SKM-1 treated with dmso at 0.1 percent for 144 hours (cell line): ENCODE measurements around the gene NHERF1.

Experiments used
- DNase-seq: peaks from one replicate; lab custom pipeline; 2025; ENCODE audit not compliant: unreplicated experiment; lab: John Stamatoyannopoulos, UW

The NHERF1 gene

DNA sequence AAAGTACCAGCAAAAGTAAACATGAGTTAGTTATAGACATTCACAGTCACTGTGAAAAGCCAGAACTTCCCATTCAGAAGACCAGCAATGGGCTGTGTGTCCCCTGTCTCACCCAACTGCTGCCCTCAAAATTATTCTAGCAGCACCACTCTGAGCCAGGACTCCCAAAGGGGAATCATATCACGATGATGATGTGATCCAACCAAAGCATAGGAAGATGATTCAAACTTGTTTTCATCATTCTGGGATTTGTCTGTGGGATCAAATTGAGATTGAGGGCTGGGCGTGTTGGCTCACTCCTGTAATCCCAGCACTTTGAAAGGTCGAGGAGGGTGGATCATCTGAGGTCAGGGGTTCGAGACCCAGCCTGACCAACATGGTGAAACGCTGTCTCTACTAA is 34.1 kb downstream of the NHERF1 start:
- DNase-seq, result no peak

DNA sequence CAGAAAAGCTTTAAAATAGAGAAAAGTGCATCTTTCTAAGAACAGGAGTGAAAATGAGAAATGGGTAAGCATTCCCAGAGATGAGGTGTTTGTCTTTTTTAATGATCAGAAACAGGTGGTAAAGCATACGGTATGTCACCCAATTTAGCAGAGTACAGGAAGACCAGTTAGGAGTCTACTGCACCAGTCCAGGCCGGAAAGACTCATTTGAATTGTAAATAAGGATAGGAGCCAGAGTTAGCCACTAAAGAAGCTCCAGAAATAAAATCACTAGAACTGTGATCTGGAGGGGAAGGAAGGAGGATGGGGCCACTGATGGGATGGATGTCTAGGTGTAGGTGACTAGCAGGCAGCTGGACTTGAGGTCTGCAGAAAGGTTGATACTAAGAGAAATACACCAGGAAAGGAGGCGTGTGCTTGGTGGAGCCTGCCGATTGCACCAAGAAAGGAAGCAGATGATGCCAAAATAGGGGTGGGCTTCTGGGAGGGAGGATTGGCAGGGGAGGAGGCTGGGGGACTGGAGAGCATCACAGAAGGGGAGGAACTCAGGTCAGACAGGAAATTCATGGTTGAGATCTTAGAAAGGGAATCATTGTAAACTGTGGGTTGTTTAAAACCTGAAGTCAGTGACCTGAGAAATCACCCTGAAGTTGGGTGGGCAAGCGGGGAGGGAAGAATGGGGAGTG is 35.8 kb downstream of the NHERF1 start:
- DNase-seq, result no peak

DNA sequence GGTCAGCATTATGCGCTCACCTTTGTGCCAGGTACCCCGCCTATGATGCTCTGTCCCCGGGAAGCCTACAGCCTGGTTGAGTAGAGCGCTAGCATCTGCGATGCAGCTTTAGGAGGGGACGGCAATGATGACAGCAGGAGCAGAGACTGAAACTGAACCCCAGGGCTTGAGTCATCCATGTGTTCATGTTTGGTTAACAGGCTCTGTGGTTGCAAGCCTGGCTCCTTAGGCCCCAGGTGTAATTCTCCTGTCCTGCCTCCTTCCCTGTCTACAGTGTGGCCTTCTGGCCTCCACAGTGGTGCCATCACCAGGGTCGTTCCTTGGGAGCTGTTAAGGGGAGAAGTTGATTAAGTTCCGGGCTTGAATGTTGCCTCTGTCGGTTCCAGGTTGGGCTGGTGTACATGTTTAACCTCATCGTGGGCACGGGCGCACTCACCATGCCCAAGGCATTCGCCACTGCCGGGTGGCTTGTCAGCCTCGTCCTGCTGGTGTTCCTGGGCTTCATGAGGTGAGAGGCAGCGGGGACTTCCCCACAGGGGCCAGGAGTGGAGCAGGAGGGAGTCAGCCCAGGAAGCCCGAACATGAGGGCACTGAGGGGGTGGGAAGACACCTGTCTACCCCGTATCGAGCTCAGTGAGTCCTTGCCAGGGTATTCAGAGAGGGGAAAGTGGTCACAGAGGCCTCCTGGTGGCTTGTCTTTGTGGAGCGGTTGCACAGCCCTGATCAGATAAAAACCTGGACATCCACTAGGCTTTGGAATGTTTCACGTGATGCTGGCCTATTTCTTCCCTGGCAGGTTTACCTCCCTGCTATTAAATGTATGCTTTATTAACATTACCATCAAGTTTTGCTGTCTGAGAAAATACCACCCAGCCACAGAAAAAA is 36.9 kb downstream of the NHERF1 start:
- no peak for DNase-seq

DNA sequence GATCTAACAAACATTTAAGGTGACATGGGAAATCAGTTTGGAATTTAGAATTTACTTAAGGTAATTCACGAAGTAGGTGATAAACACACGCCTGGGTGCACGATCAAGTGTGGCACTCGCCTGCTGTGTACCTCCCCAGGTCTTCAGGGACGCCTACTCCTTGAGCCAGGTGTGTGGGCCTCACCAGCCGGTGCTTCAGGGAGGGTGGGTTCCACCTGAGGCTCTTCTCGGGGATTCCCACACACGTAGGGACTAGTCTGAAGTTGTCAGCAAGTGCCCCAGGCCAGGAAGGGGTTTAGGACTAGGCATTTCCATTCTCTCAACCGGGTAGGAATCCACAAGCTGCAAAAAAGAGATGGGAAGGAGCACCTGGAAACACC is 37.5 kb downstream of the NHERF1 start:
- no peak for DNase-seq

DNA sequence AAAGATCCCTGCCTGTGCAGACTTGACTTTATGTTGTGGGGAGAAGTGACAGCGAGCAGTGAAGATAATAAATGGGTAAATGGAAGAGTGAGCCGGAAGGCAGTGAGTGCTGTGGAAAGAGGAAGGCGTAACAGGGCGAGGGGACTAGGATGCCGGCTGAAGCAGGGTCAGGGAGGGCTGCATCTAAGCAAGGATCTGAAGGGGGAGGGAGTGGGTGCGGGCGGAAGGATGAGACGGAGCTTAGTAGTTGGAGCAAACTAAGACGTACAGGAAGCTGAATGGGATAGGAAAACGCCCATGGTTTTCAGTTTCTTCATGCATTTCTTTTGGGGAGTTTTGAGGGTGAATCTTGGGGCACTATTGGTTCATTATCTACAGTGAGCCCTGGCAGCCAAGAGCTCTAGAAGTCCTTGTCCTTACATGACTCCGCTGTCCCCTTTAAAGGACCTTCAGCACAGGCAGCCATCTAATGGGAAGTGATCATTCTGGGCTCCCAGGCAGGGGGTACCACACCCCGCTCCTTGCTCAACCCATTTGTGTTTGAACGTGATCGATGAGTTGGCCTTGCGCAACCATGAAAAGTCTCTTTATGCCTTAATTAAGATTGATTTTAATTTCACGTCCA is 38.1 kb downstream of the NHERF1 start:
- DNase-seq, result no peak

DNA sequence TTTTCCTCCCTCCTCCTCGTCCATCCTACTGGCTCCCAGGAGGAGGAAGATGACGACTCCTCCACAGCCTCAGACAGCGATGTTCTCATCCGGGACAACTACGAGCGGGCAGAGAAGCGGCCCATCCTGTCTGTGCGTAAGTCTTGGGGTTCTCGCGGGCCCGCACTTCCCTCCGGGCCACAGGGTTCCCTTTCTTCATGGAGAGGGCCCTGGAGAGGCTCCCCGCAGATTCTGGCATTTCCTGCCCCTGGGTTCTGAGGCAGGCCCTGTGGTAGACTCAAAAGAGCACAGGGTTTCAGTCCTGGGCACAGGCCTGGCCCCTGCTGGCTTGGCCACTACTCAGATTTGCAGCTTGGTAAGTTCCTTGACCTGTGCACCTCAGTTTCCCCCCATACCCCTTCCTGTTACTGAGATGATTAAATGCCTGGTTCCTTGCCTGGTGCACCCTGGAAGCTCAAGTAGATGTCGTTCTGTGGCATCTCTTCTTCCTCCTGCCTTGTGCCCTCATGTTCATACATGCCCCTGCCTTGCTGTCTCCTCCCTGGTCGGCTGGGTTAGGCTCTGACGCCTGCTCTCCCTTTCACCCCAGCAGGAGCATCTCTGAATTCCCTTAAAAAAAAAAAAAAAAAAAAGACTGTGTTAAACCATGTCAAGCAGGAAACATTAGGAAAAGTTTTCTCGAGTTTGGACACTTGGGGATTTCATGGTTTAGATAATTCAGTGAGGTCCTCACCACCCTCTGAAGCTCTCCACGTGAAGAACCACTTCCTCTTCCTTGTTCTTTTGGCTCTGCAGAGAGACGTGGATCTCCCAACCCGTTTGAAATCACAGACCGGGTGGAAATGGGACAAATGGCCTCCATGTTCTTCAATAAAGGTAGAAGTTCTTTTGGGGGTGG is 42.0 kb downstream of the NHERF1 start:
- DNase-seq, result peak; percentile 20

DNA sequence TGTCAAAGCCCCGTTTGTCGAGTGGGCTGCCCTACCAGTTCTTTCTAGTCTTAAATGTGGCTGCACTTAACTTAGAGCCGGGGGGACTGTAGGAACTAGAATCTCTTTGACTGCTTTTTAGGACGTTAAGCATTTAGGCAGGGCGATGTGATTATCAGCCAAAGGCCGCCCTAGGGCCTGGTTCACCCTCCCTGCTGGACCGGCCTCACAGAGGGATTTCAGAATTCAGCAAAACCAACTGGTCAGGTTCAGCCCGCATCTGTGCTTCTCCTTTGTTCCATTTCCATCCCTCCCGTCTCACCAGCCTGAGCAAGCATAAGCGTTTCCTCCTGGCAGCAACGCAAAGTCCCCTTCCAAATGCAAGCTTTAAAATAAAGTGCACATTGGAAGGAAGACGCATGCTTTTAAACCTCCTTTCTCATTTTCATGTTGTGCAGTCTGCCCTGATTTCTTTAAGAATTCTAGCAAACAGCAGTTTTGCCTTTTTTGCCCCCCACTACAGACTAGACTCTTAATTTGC is 44.2 kb downstream of the NHERF1 start:
- no peak for DNase-seq

DNA sequence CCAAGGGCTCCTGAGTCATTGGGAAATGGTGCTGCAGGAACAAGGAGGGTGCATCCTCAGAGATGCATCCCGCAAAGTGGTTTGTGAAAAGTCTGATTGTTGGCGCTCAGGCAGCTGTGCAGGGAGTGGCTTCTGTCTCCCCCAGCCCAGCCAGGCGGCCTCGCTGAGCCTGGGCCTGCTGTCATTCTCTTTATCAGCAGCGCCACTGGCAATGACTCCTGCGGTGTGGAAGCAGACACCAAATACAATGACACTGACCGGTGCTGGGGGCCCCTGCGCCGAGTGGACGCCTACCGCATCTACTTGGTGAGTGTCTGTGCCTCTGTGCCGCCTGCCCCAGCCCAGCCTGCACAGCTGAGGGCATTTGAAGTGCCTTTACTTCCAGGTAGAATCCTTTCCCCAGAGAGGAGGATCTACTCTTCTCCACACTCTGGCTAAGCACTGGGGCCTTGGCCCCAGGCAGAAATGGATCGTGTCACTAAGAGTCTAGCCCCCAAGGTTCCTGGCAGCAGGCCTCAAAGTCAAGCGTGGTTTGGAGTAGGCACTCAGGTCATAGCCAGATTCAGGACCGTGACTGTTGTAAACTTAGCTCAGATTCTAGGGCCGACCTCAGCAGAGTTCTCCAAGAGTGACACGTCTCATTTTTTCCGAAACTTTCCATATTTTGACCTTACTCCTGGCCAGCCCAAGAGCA is 47.0 kb downstream of the NHERF1 start:
- DNase-seq, result no peak

DNA sequence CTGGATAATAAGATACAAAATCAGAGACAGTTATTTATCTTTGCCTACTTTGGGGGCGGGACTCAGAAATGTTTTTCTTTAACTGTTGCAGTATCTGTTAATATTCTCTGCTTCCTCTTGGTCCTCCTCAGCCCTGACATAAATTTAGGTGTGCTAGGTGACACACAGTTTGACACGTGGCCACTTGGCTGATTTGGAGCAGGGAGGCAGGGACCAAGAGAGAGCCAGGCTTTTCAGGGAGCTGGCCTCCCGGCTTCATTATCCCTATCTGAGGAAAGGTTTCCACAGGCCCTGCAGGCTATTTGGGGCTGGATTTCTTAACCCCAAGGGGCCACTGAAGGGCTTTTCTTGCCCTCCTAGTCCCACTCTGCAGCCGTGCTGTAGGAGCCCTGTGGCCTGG is 47.8 kb downstream of the NHERF1 start:
- no peak for DNase-seq

DNA sequence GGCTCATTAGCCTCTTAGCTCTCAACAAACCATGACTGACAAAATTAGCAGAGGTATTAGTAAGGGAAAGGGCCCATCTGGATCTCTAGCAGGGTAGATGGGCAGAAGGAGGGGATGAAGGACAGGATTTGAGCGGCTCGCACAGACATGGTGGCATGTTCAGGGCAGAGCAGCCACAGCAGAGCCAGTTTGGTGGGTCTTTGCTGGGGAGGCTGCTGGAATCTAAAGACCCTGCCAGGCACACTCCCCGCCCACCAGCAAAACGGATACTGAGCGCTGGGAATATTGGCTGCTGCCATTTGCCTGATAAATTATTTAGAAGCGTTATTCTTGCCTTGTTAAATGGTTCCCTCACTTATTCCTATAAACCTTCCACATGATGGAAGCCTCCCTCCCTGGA is 48.4 kb downstream of the NHERF1 start:
- DNase-seq, result no peak

DNA sequence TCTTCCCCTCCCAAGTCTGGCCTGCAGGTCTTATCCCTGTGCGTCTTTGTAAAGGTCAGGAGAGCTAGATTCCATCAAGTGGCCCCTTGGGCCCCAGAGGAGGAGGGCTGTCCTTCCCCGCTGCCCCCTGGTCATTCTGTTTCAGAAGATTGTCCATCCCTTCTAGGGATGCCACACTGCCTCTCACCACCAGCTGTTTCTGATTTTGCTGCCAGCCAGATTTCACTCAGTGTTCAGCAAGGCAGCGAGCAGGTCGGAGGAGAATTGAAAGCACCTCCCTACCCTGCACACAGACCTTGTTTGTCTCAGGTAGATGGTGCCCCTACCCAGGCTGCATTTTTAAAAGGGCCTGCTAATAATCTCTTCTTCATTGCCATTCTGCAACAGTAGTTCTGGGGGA is 49.4 kb downstream of the NHERF1 start:
- DNase-seq, result no peak

DNA sequence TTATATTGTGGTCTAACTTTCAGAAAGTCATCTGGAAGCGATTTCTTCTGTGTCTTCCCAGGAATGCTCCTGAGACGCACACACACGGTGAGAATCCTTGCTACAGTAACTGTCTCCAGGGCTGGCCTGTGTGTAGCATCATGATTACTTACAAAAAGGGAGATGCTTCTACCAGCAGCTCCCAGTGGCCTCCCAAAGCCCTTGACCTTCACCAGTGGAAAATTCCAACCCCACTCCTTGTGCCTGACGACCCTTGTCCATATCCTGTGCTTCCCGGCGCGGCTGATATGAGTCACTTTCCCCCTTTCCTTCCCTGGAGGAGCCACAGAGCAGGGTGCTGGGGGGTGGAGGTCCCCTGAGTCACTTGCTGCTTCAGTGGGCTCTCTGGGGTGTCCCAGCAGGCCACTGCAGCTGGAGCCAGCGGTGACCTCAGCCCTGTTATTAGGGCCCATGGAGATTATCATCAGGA is 49.8 kb downstream of the NHERF1 start:
- no peak for DNase-seq

DNA sequence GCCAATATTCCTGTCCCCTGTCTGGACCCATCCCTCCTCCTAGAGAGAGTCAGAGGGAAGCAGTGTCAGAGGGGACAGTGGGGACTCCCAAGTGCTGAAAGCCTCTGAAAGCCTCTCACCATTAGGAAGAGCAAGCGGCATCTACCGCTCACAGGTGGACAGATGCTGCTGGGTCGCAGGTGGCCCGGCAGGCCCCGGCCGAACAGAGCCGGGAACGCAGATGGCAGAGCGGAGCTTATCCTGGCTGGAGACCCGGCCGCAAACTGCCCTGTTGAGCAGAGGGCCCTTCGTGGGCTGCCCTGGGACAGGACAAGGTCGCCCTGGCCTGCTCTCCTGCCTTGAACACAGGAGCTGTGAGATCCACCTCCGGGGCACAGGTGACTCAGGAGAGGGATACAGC is 50.7 kb downstream of the NHERF1 start:
- DNase-seq, result no peak

DNA sequence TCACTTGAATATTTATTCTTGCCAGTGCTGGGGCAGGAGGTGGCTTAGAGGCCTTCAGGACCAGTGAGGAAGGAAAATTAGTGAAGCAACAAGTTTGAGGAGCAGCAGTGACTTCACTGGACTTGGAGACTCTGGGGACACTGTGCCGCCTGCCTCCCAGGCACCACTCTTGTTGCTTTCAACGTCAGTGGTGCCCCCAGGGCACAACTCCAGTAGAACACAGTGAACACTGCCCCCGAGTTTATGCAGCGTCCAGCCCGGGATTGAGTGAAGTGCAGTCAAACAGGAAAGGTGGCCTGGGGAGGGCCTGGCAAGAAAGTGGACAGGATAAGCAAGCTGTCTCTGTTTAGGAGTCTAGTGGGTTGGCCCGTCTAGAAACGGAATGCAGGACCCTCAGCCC is 52.1 kb downstream of the NHERF1 start:
- DNase-seq, result no peak

DNA sequence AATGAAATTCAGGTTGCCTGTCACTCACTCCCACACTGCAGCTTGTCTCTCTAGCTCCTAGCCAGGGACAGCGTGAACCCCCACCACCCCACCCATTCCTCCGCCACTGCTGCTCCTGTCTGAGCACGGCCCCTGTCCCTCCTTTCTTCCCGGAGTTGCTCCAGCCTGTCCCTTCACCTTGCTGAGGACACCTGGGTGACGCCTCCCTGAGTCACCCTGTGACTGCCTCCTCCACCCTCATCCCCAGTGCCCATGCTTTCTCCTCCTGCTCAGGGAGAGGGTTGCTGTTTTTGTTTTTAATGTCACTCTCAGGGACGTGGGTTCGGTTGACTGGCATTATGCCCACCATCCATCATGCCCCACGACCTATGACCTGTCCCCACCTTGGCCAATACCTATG is 53.5 kb downstream of the NHERF1 start:
- no peak for DNase-seq

DNA sequence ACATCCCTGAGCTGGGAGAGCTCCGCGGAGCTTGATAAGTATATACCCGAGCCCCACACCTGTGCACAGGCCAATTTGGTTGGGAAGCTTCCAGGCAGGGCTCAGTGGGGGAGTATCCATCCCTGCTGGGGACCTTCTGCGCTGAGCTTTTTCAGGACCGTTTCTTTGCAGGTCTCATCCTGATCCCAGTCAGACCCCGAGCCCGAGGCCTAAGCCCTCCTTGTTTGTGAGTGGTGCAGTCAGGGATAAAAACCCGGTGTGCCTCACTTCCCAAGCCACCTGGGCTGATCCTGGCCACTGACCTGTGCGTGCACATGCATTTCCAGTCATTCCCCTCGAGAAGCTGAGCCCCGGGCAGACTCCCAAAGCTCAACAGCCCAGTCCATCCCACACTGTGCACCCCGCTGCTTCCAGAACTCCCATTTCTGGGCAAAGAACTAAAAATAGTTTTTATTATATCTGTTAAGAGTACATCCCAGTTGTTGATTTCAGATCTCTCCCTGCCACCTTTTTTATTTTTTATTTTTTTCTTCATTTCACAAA is 55.0 kb downstream of the NHERF1 start:
- no peak for DNase-seq

DNA sequence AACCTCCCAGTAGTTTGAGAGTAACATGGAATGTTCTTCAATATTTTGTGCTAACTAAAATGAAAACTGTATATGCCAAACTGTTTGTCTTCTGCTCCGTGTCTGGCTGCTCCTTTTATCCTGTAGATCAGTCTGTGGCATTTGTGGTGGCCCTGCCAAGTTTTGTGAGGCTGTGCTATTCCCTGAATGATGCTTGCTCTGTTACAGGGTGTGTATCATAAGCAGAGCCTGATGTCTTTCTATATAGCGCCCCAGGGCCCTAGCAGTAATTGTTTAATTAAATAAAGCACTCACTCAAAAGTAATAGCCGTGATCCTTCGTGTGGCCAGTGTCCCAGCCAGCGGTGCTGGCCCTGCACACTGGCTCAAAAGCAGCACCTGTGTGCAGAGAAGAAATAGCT is 55.5 kb downstream of the NHERF1 start:
- DNase-seq, result no peak

DNA sequence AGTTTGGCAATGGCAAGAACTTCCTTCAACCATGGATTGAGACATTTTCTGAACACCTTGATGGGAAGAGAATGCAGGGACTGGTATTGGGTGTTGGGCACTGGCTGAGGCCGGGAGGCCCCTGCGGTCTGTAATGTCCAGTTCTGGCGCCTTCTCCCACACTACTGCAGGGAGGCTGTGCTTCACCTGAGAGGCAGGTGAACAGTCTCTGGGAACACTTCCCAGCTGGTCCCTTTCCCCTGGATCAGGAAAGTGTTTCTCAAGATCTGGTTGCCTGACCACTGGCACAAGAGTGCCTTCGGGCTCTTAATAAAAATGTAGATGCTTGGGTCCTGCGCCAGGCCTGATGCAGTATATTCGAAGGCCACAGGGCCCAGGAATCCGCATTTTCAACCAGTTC is 56.3 kb downstream of the NHERF1 start:
- DNase-seq, result no peak

DNA sequence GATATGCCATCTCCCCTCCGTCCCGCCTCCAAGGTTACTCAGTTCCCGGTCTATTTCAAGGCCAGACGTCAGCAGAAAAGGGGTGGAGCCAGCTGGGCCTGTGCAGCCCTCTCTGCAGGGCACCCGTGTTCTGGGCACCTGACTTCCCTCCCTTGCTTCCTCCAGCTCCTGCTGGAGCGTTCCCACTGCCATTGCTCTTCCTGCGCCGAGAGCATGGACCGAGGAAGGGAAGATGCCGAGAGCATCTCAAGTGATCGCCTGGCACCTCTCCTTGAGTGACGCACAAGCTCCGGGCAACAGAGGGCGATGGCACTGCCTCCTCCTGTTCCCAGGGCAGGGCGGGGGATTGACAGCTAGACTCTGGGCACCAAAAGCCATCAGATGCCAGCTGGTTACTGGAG is 57.2 kb downstream of the NHERF1 start:
- DNase-seq, result no peak

DNA sequence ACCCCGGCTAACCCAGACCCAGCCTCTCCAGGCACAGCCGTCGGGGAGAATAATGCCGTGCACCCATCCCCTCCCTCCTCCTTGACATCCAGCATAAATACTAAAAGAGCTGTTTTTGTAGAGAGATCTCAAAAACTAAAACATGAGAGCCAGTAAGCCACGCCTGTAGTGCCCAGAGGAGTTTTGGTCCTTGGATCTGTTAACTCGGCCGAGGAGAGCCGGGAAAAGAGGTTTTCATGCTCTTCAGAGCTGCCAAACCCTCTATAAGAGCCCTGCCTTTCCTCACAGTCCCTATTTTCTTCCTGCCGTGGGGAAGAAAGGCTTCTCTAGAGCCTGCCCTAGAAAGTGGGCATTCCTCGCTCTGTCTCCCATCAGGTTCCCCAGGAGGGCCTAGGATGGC is 57.9 kb downstream of the NHERF1 start:
- no peak for DNase-seq
